NCI-H526 (cell line): ENCODE data around the gene TXNDC5.
"Not testable (repeated sequence)": the region's sequence is repeated elsewhere in the genome, so short reads cannot be mapped to it uniquely, and the experiment has no call there.

ENCODE experiments used
- DNase-seq, 2 experiments: peaks; one replicate each; lab custom pipeline; 2025; lab: John Stamatoyannopoulos, UW

The TXNDC5 gene

GRCh38 chr6:7895125-7895423 is 15.5 kb downstream of the TXNDC5 start:
- no peak for DNase-seq

- no peak for DNase-seq
Measured at GRCh38 chr6:7894262-7895124, 16.1 kb downstream of the TXNDC5 start.

GRCh38 chr6:7893342-7893741 is 17.2 kb downstream of the TXNDC5 start:
- no peak for DNase-seq

- DNase-seq = not testable (repeated sequence)
Measured at GRCh38 chr6:7892367-7892766, 18.2 kb downstream of the TXNDC5 start.

- no peak for DNase-seq
Measured at GRCh38 chr6:7891078-7891872, 19.3 kb downstream of the TXNDC5 start.

GRCh38 chr6:7888587-7889357 is 21.8 kb downstream of the TXNDC5 start:
- DNase-seq = no peak

- DNase-seq = no peak
Measured at GRCh38 chr6:7887278-7887991, 23.2 kb downstream of the TXNDC5 start.

GRCh38 chr6:7886132-7886531 is 24.5 kb downstream of the TXNDC5 start:
- no peak for DNase-seq

- no peak for DNase-seq
Measured at GRCh38 chr6:7883381-7883780, 27.2 kb downstream of the TXNDC5 start.

- no peak for DNase-seq
Measured at GRCh38 chr6:7882505-7883257, 27.9 kb downstream of the TXNDC5 start.

GRCh38 chr6:7881765-7882500 is 28.7 kb downstream of the TXNDC5 start:
- DNase-seq = no peak

- no peak for DNase-seq
Measured at GRCh38 chr6:7880718-7881107, 29.9 kb downstream of the TXNDC5 start.

GRCh38 chr6:7879980-7880717 is 30.4 kb downstream of the TXNDC5 start:
- no peak for DNase-seq

- no peak for DNase-seq
Measured at GRCh38 chr6:7879579-7879978, 31.0 kb downstream of the TXNDC5 start.

- no peak for DNase-seq
Measured at GRCh38 chr6:7879043-7879442, 31.5 kb downstream of the TXNDC5 start.

- DNase-seq = no peak
Measured at GRCh38 chr6:7878401-7878964, 32.1 kb downstream of the TXNDC5 start.

GRCh38 chr6:7868926-7869325 is 41.7 kb downstream of the TXNDC5 start:
- no peak for DNase-seq

GRCh38 chr6:7866526-7866925 is 44.1 kb downstream of the TXNDC5 start:
- DNase-seq = no peak

GRCh38 chr6:7865781-7866180 is 44.8 kb downstream of the TXNDC5 start:
- DNase-seq = no peak
